ENCODE results near the gene SLC35F2.
"Not testable (repeated sequence)": the region's sequence is repeated elsewhere in the genome, so short reads cannot be mapped to it uniquely, and the experiment has no call there.

SLC35F2 gene

GRCh38 chr11:107783121-107783520 is 75.5 kb downstream of the SLC35F2 start:
- no peak for DNase-seq

- no peak for DNase-seq
Observed at GRCh38 chr11:107780775-107781174, 77.8 kb downstream of the SLC35F2 start.

GRCh38 chr11:107780136-107780535 is 78.5 kb downstream of the SLC35F2 start:
- no peak for DNase-seq

DNA sequence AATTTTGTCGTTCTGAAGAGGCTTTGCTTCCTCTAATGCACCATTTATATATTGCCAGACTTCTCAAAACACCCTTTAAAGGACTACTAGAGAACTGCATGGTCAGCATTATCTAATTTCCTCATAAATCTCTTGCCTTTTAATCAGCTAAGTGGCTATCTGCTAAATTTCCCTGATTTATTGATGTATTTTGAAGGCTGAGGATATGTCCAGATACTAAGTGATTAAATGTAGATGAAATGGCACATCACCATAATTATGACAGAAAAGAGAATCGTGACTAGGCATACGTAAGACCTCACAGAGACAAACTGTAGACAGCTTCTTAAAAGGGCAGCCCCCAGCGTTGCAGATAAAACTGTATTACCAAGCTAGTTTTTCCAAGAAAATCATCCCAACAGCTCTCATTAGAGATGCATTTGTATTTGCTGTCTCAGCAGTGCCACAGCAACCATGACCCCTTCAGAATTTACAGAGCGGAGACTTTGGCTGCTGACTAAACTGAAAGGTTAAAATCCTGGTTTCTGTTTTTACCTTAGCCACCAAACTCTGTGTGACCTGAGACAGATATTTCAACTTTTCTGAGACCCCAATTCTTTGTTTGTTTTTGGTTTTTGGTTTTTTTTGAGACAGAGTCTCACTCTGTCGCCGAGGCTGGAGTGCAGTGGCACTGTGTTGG is 79.6 kb downstream of the SLC35F2 start:
- DNase-seq, result no peak

GRCh38 chr11:107777110-107777509 is 81.5 kb downstream of the SLC35F2 start:
- DNase-seq, result no peak

GRCh38 chr11:107776062-107776461 is 82.5 kb downstream of the SLC35F2 start:
- no peak for DNase-seq

DNA sequence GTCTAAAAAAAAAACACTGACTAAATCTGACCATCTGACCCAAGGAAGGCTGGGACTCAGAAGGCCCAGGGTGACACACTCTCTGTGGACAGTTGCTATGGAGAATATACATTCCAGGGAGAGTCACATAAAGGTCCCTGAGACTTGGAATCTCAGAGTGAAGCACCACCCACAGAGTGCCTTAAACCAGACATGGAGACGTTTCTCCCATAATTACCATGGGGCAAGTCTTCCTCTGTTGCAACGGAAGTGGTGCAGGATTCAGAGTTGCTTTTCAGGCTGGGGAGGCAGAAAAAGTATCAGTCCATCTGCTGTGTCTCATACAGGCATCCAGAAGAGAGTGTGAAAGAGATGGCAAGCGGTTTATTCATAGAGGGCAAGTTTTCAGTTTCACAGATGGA is 88.0 kb downstream of the SLC35F2 start:
- no peak for DNase-seq

- DNase-seq, result no peak
Observed at GRCh38 chr11:107769189-107769588, 89.4 kb downstream of the SLC35F2 start.

DNA sequence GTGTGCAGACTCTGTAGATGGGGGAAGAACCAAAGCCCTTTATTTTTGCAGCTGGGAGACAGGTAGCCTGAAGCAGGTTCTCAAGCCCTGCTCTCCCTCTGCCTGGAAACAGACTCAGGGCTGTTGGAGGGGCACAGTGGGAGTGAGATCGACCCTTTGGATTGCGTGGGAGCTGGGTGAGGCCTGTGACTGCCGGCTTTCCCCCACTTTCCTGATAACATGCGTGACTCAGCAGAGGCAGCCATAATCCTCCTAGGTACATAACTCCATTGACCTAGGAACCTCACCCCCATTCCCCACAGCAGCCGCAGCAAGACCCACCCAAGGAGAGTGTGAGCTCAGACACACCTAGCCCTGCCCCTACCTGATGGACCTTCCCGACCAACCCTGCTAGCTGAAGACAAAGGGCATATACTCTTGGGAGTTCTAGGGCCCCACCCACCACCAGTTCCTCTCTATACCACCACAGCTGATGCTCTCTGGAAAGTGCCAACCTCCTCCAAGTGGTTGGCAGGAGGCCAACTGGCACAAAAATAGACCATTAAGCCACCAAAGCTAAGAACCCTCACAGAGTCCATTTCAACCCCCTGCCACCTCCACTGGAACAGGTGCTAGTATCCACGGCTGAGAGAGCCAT is 99.8 kb downstream of the SLC35F2 start:
- not testable (repeated sequence) for DNase-seq

- no peak for DNase-seq
Observed at GRCh38 chr11:107757661-107758060, 100.9 kb downstream of the SLC35F2 start.

DNA sequence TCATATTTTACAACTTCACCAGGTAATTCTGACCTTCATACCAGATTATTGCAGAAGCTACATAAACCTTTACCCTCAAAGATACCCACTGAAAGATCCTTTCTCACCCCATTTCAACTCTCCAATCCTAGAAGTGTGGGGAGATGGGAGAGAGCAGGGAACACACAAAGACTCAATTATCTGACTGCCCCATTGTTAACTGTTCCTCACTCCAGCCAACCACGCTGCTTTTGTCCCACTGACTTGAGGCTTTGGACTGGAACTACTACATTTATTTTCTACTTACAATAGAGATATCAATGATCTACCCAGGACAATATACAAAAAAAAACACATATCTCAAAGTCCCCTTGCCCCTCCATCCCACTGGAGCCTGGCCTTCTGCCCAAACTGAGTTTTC is 102.0 kb downstream of the SLC35F2 start:
- DNase-seq, result no peak

DNA sequence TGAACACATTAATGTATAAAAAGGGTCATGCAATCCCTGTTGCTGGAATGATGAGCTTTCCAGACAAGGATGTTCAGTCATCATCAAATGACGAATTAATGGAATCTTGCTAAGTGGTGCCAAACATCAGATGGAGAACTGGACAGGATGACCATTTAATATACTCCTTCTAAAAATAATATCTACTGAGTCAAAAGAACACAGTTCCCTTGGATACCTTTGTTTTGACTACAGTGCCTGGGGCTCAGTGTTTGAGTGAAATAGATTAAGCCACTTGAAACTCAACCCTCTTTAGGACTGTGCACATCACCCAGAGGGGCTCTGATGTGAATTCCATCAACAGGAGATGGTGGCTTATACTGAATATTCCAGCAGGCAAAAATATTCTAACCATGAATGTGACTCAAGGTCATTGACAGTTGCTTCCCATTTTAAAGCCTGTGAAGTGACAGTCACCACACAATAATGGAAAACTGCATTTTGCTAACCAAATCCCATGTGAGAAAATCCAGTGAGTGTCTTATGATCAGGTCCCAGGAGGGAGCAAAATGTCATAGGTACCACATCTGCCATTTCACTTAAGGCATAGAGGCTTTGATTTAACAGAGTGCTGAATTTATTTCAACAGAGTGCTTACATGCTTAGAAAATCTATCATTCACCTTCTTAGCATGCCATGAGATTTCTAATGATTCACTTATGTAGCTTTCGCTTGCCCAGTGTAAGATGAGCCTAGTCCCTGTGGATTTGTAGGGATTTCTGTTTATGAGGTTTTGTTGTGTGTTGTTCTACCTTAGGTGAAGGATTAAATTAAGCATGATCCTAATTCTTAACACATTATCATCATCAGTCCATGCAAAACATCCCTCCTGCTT is 105.4 kb downstream of the SLC35F2 start:
- DNase-seq, result no peak

- no peak for DNase-seq
Observed at GRCh38 chr11:107752508-107752907, 106.1 kb downstream of the SLC35F2 start.

- DNase-seq, result no peak
Observed at GRCh38 chr11:107751082-107751481, 107.5 kb downstream of the SLC35F2 start.

DNA sequence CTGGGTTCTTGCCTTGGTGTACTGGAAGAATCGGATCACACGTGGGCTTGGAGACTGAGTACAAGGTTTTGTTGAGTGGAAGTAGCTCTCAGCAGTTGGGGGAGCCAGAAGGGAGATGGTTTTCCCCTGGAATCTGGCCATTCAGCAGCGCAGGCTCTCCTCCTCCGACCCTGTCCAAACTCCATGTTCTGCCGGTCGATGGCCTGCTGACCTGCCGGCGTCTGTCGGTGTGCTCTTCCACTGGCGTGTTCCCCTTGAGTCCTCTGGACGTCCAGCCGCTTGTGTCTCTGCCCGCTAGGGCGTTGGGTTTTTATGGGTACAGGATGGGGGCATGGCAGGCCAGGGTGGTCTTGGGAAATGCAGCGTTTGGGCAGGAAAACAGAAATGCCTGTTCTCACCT is 108.3 kb downstream of the SLC35F2 start:
- no peak for DNase-seq

- DNase-seq, result no peak
Observed at GRCh38 chr11:107747622-107748021, 111.0 kb downstream of the SLC35F2 start.

DNA sequence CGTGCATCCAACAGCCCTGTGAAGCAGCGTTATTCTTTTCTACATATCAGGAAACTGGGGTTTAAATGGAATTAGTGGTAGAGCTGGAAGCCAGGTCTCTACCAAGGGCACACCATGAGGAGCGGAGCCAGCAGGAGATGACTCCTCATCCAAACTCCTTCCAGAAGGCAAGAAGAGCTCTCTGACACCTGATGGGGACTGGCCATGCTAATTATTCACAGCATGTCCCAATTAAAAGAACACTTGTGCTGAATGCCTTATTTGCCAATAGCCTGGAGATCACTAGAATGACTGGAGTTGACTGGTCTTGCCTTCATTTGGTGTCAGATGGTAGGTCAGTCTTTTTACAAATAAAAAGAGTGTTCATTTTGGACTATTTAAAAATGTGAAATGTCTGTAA is 113.9 kb downstream of the SLC35F2 start:
- DNase-seq, result no peak

DNA sequence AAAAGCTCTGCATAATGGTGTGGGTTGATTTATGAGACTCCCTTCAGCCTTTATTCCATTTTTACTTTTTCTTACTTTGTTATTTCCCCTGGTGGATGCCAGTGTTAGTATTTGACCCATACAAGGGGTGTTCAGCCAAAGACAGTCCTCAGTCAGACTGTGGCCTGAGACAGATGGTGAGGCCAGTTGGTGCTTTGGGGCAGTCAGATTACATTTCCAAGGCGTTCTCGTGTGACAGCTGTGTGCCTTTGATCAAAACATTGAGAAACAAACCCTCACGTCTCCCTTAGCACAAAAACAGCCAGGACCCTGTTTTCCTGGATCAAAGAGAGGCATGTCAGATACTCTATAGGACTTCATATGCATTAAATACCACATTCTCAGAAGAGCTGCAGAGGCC is 115.4 kb downstream of the SLC35F2 start:
- DNase-seq, result no peak

DNA sequence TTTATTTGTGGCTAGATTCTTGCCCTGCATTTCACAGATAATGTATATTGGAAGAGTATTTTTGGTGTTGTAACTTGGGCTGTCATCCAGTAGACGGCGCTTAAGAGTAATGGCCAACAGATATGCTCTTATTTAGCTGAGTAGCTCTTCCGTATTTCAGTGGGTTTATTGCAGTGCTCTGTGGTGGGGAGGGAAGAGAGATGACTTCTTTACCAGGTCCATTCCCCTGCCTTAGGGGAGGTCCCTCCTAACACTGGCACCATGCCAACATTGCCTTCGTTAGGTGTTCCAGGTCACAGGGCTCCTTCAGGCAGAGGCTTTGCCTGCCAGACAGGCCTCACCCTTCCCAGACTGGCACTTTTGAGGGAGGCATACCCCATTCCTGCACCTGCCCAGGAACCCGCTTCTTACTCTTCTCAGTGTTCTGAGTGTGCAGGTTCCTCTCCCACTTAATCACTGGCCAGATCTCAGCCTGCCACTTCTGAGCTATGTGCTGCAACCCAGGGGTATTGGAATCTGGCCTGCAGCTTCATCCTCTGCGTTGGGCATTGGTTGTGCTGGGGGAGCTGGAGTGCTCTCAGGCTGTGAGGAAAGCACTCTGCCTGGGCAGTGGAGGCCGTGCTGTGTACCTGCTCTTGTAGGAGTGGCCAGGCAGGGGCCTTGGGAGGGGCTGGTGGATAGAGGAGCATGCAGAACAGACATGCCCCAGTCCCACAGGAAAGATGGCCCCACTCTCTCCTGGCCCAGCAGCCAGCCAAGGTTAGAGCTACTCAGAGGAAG is 117.4 kb downstream of the SLC35F2 start:
- peak; percentile 15 for DNase-seq

All from KG1 (cell line).